AG10803 (cell line): Measurements from ENCODE around the gene PDGFA.

ENCODE experiments used
- DNase-seq: peaks from one replicate; pipeline ENCODE4 v3.0.0; 2010; ENCODE audit warnings: low read depth
- H3K4me3 ChIP-seq: 2 replicates; pipeline ENCODE4 v1.5.1; 2011; ENCODE audit warnings: mild to moderate bottlenecking, low read length, control low read depth
- TF ChIP-seq, protein P1 (sequence below): conservative IDR thresholded peaks from 2 replicates; pipeline ENCODE4 v1.5.1; 2011; ENCODE audit warnings: mild to moderate bottlenecking, low read length, control low read depth, inconsistent platforms

PDGFA gene

DNA sequence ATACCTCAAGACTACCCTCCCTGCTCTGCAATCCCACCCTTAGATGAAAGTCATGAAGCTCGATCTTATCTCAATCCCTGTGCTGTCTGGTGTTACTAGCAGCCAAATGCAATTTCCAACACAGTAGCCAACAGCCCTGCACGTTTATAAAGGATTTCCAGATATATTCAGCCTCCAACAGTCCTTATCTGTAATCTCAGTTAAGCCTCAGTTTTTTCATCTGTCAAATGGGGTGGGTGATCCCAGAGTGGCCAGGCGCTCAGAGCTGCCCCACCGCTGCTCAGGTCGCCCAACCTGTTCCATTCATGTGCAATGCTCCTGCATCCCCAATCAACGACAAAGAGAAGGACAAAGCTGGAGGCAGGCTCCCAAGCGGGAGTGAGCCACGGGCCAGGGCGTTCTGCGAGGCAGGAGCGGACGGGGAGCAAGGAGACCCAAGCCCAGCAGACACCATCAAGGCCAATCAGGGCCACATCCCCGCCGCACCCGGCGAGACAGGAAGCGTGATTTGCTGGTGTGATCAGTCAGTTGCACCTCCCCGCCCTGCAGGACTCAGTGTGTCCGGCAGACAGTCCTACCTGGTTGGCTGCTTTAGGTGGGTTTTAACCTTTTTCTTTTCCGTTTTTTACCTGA is 19.7 kb downstream of the PDGFA start:
- TF ChIP-seq, protein P1, sequence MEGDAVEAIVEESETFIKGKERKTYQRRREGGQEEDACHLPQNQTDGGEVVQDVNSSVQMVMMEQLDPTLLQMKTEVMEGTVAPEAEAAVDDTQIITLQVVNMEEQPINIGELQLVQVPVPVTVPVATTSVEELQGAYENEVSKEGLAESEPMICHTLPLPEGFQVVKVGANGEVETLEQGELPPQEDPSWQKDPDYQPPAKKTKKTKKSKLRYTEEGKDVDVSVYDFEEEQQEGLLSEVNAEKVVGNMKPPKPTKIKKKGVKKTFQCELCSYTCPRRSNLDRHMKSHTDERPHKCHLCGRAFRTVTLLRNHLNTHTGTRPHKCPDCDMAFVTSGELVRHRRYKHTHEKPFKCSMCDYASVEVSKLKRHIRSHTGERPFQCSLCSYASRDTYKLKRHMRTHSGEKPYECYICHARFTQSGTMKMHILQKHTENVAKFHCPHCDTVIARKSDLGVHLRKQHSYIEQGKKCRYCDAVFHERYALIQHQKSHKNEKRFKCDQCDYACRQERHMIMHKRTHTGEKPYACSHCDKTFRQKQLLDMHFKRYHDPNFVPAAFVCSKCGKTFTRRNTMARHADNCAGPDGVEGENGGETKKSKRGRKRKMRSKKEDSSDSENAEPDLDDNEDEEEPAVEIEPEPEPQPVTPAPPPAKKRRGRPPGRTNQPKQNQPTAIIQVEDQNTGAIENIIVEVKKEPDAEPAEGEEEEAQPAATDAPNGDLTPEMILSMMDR, result no peak
- no peak for DNase-seq
- no peak overlapping the region for H3K4me3 ChIP-seq

DNA sequence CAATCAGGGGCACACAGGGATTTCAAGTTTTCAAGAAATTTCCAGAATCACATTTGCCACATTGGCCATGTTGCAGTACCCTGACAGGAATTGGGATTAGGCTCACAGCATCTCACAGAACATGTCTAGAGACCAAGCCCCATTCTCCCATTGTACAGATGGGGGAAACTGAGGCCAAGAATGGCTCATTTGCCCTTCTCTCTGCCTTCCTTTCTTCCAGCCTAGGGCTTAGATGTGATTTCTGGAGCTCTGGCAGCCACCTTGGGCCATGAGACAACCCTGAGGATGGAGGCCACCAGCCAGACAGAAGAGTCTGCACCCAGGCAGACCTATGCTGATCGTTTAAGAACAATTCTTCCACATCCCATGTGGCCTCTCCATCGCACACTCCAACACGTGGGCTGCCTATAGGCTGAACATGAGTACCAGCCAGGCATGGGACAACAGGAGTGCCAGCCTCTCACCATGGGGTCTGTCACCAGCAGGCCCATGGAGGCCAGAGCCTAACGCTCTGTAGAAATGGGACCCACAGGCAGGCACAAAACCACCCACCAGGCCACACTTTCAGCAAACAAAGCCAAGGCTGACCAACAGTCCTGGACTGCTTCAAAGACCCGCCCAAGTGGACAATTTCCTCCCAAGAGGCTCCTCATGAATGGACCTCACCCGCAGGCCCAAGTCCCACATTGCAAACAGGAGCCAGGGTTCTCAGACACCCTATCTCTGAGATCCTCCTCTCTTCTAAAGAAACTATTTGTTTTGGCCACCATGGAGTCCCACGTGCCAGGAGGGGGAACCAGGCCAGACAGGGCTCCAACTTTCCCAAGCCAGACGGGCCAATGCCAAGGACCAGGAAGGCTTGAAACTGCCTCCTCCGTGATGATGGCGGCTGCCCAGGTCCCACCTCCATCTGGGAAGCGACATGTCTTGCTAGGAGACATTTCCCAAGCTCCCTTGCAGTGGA is 20.7 kb downstream of the PDGFA start:
- no peak for DNase-seq
- TF ChIP-seq, protein P1, result no peak
- H3K4me3 ChIP-seq, result no peak overlapping the region

DNA sequence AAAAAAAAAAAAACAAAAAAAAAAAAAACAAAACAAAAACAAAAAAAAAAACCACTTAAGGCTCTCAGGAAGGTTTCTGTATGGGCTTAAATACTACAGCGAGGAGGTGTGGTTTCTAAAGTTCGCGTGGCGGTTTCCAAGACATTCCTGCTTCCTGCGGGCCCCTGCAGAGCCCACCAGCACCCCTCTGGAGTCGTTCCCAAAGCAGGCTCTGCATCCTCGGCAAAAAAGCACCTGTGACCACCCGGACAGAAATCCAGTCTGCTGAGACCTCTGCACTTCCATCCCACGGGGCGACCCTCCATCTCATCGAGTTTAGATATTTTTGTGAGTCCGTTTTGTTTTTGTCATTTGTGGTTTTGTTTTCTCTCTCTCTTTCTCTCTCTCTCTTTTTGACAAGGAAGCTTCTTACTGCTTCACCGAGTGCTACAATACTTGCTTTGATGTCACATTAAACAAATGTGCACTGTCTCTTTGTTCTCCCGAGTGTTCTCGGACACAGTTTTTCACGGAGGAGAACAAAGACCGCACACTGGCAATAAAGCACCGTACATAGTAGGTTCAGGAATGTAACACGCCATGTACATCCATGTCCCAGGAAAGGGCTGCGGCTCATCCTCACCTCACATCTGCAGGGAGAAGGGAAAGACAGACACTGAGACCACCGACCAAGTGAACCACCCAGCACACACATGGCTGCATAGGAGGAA is 21.5 kb downstream of the PDGFA start:
- H3K4me3 ChIP-seq, result no peak overlapping the region
- TF ChIP-seq, protein P1, result no peak
- DNase-seq, result no peak

DNA sequence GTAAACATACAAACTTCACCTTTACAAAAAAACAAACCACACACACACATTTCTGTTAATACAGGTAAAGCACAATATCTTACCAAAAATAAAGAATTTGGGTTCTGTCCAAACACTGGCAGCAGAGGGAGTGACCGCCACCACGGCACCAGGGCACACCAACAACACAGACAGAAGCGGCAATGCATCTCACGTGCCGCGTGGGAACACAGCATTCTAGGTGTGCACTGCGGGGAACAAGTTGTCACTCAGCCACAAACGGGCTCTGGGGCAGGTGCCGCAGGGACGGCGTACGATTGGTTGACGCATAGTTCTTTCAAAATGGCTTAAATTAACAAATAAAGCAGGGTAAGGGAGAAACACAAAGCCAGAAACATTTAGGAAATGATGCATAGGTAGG is 22.3 kb downstream of the PDGFA start:
- TF ChIP-seq, protein P1, result no peak
- H3K4me3 ChIP-seq, result no peak overlapping the region
- no peak for DNase-seq

DNA sequence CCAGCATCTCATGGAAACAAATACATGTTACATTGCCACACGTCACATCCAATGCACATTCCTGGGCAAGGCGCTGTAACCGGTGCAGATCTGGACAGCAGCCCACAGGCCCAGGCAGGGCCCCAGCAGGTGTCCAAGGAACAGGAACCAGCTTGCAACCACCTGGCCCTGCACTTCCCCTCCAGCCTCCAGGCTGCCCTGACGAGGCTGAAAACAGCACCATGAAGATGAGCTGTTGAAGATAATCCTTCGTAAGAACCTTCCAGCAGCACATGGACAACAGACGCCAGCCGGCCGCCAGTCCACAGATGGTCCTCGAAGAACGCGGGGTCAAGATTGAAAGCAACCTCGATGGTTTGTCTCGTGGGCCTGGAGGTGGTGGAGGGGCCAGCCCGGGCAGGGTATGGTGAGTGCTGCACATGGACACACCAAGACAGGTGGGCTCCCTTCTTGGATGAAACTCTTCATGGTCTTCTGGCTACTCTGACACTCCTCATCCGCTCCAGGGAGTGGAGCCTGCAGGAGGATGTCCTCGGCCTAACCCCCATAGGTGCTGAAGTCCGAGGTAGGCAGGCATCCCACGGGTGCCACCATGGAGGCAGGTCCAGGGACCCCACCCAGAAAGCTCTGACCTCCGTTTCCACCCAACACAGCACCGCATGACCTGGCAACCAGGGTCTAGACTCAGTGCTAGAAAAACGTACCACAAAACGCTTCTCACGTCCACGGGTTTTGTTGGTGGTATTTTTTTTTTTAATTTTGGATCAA is 22.9 kb downstream of the PDGFA start:
- no peak overlapping the region for H3K4me3 ChIP-seq
- no peak for DNase-seq
- TF ChIP-seq, protein P1, result no peak

DNA sequence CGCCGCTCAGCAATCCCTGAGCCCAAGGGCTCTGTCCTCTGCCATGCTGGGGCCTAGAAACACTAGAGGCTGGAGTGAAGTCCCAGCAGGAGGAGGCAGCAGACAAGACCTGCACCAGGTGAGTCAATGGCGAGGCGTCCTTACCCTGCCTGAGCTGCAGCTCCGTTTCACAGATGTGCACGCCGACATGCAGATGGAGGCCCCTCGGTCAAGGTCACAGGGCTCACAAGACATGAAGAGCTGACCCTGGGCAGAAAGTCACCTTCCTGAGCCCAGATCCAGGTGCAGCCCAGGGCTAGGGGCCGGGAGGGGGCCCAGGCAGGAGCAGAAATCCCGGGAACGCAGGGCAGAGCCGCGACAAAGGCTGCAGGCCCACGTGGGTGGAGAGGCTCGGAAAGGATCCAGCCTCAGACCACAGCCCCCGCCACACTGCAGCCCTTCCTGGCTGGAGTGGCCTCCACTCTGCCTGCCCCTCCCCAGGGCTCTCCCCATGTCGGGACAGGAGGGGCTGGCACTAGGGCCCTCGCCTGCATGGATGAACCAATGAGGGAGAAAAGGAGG is 23.8 kb downstream of the PDGFA start:
- no peak overlapping the region for H3K4me3 ChIP-seq
- TF ChIP-seq, protein P1, result no peak
- no peak for DNase-seq
